ENCODE measurements around the gene PLIN5.

Gene PLIN5

GRCh38 chr19:4497770-4498389 lies 37.1 kb downstream of the PLIN5 start:
- no peak overlapping the region for H3K4me3 ChIP-seq
- H3K4me1 ChIP-seq, result peaks cover 12 to 20% (median 19%) of the 10 kb centered on the region in 10 experiments; a peak in 19 of 20 replicates
- no peak overlapping the region for H3K4me2 ChIP-seq
- no peak overlapping the region for H3K27ac ChIP-seq
- no peaks in the 10 kb centered on the region for H3K9me3 ChIP-seq (replicated peaks in 1 of 11)
- H3K36me3 ChIP-seq, result peaks cover 71 to 94% (median 87%) of the 10 kb centered on the region in 11 experiments
- H3K27me3 ChIP-seq, result no peaks in the 10 kb centered on the region
- H4K20me1 ChIP-seq, result peaks cover 0 to 62% (median 14%) of the 10 kb centered on the region in 11 experiments; a peak in 16 of 22 replicates
- TF ChIP-seq Cebpa-rat (IDR thresholded peaks at IDR 0.05), result no peak
- H3K9ac ChIP-seq, result no peak overlapping the region; a peak in 1 of 22 replicates

- H3K36me3 ChIP-seq, result peaks cover 72 to 97% (median 89%) of the 10 kb centered on the region in 11 experiments
- H3K27me3 ChIP-seq, result no peaks in the 10 kb centered on the region
These were observed 38.7 kb downstream of the PLIN5 start for GRCh38 chr19:4496304-4496703.

DNA sequence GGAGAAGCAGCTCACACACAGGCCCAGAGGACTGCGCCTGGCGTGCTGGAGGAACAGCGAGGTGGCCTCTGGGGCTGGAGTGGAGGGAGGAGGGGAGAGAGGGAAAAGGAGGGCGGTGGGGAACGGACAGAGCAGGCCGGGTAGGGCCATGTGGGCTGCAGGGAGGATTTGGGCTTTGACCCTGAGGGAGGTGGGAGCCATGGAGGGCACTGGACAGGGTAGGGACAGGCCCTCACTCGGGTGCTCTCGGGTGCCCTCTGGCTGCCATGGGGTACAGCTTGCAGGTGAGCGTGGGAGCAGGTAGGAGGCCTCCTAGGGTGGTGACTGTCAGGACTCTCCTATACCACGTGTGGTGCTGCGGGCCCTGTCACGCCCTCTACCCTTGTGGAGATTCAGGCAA lies 39.6 kb downstream of the PLIN5 start:
- H3K4me3 ChIP-seq, result no peak overlapping the region
- H4K20me1 ChIP-seq, result peaks cover 0 to 39% (median 5%) of the 10 kb centered on the region in 11 experiments; a peak in 7 of 22 replicates
- no peaks in the 10 kb centered on the region; a peak in 2 of 22 replicates for H3K9me3 ChIP-seq (replicated peaks in 1 of 11)
- H3K27ac ChIP-seq, result no peak overlapping the region
- no peaks in the 10 kb centered on the region; a peak in 1 of 20 replicates for H3K4me1 ChIP-seq
- H3K4me2 ChIP-seq, result no peak overlapping the region
- H3K9ac ChIP-seq, result no peak overlapping the region
- TF ChIP-seq Cebpa-rat (IDR thresholded peaks at IDR 0.05), result no peak
- H3K27me3 ChIP-seq, result no peaks in the 10 kb centered on the region
- H3K36me3 ChIP-seq, result peaks cover 73 to 94% (median 87%) of the 10 kb centered on the region in 11 experiments

More at GRCh38 chr19:4496304-4496703, 38.7 kb downstream of the PLIN5 start:
- no peak for TF ChIP-seq Cebpa-rat (IDR thresholded peaks at IDR 0.05)
- Histone ChIP-seq H3K27ac (no peak overlapping the region), H3K4me3 (no peak overlapping the region), H3K9me3 (replicated peaks in 1 of 11) (no peaks in the 10 kb centered on the region; a peak in 2 of 22 replicates), H3K9ac (no peak overlapping the region; a peak in 1 of 22 replicates), H4K20me1 (peaks cover 0 to 47% (median 7%) of the 10 kb centered on the region in 11 experiments; a peak in 12 of 22 replicates), H3K4me1 (peaks cover 0 to 4% (median 4%) of the 10 kb centered on the region in 10 experiments; a peak in 11 of 20 replicates), H3K4me2 (no peak overlapping the region)

DNA sequence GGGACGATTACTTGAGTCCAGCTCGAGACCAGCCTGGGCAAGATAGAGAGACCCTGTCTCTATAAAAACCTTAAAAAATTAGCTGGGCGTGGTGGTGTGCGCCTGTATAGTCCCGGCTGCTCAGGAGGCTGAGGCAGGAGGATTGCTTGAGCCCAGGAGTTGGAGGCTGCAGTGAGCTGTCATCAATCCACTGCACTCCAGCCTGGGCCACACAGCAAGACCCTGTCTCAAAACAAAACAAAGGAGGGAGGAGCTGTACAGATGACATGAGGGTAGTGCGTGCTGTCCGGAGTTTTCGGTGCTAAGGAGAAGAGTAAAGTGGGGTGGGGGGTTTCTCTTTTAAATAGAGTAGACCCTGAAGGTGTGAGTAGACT lies 40.3 kb downstream of the PLIN5 start:
- H3K9me3 ChIP-seq (replicated peaks in 1 of 11), result no peaks in the 10 kb centered on the region; a peak in 2 of 22 replicates
- peaks cover 0 to 32% (median 5%) of the 10 kb centered on the region in 11 experiments; a peak in 7 of 22 replicates for H4K20me1 ChIP-seq
- H3K27ac ChIP-seq, result no peak overlapping the region
- no peak overlapping the region for H3K4me3 ChIP-seq
- no peak for TF ChIP-seq Cebpa-rat (IDR thresholded peaks at IDR 0.05)
- H3K4me2 ChIP-seq, result no peak overlapping the region
- peaks cover 75 to 94% (median 89%) of the 10 kb centered on the region in 11 experiments for H3K36me3 ChIP-seq
- no peaks in the 10 kb centered on the region for H3K4me1 ChIP-seq
- H3K9ac ChIP-seq, result no peak overlapping the region
- H3K27me3 ChIP-seq, result no peaks in the 10 kb centered on the region

GRCh38 chr19:4493929-4494690 lies 40.9 kb downstream of the PLIN5 start:
- peaks cover 0 to 32% (median 5%) of the 10 kb centered on the region in 11 experiments; a peak in 7 of 22 replicates for H4K20me1 ChIP-seq
- H3K36me3 ChIP-seq, result peaks cover 81 to 98% (median 94%) of the 10 kb centered on the region in 11 experiments
- no peaks in the 10 kb centered on the region for H3K27me3 ChIP-seq
- H3K4me2 ChIP-seq, result no peak overlapping the region
- H3K27ac ChIP-seq, result no peak overlapping the region
- TF ChIP-seq Cebpa-rat (IDR thresholded peaks at IDR 0.05), result no peak
- no peaks in the 10 kb centered on the region; a peak in 2 of 22 replicates for H3K9me3 ChIP-seq (replicated peaks in 1 of 11)
- no peak overlapping the region for H3K4me3 ChIP-seq
- no peaks in the 10 kb centered on the region for H3K4me1 ChIP-seq
- H3K9ac ChIP-seq, result no peak overlapping the region

GRCh38 chr19:4493104-4493928 lies 41.7 kb downstream of the PLIN5 start:
- TF ChIP-seq Cebpa-rat (IDR thresholded peaks at IDR 0.05), result no peak
- H3K27ac ChIP-seq, result no peak overlapping the region
- peaks cover 0 to 32% (median 5%) of the 10 kb centered on the region in 11 experiments; a peak in 7 of 22 replicates for H4K20me1 ChIP-seq
- H3K9ac ChIP-seq, result no peak overlapping the region
- H3K4me1 ChIP-seq, result no peaks in the 10 kb centered on the region
- H3K4me2 ChIP-seq, result no peak overlapping the region
- H3K27me3 ChIP-seq, result no peaks in the 10 kb centered on the region
- no peak overlapping the region for H3K4me3 ChIP-seq
- no peaks in the 10 kb centered on the region; a peak in 2 of 22 replicates for H3K9me3 ChIP-seq (replicated peaks in 1 of 11)
- H3K36me3 ChIP-seq, result peaks cover 84 to 98% (median 96%) of the 10 kb centered on the region in 11 experiments

DNA sequence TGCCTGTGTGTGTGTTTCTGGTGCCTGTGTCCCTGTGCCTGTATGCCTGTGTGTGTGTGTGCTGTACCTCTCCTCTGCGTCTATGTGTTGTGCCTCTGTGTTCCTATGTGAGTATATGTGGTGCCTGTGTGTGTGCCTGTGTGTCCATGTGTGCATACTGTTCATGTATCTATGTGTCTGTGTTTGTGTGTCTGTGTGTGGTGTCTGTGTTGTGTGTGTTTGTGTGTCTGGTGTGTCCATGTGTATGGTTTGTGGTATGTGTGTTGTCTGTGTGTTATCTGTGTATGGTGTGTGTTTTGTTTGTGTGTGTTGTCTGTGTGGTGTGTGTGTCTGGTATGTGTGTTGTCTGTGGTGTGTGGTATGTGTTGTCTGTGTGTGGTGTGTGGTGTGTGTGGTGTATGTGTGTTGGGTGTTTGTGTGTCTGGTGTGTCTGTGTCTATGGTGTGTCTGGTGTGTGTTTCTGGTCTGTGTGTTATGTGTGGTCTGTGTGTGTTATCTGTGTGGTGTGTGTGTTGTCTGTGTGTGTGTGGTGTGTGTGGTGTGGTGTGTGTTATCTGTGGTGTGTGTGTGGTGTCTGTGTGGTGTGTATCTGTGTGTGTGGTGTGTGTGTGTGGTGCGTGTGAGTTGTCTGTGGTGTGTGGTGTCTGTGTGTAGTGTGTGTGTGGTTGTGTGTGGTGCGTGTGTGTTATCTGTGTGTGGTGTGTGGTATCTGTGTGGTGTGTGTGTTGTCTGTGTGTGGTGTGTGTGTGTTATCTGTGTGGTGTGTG lies 42.5 kb downstream of the PLIN5 start:
- no peak overlapping the region for H3K4me2 ChIP-seq
- peaks cover 0 to 32% (median 5%) of the 10 kb centered on the region in 11 experiments; a peak in 7 of 22 replicates for H4K20me1 ChIP-seq
- H3K27me3 ChIP-seq, result no peaks in the 10 kb centered on the region
- H3K9ac ChIP-seq, result no peak overlapping the region
- H3K36me3 ChIP-seq, result peaks cover 81 to 98% (median 93%) of the 10 kb centered on the region in 11 experiments
- H3K4me1 ChIP-seq, result no peaks in the 10 kb centered on the region
- H3K9me3 ChIP-seq (replicated peaks in 1 of 11), result no peaks in the 10 kb centered on the region; a peak in 2 of 22 replicates
- H3K27ac ChIP-seq, result no peak overlapping the region
- TF ChIP-seq Cebpa-rat (IDR thresholded peaks at IDR 0.05), result no peak
- no peak overlapping the region for H3K4me3 ChIP-seq

DNA sequence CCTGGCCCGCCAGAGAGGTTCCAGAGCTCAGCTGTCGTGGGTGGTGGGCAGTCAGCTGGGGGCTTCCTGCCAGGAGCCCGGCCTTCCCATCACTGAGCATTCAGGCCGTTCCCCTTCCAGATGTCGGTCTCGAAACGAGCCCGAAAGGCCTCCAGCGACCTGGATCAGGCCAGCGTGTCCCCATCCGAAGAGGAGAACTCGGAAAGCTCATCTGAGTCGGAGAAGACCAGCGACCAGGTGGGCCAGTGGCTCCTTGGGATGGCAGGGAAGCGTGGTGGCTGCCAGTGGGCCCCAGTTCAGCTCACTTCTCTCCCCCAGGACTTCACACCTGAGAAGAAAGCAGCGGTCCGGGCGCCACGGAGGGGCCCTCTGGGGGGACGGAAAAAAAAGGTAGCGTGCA lies 43.6 kb downstream of the PLIN5 start:
- Histone ChIP-seq H3K27me3 (no peaks in the 10 kb centered on the region), H3K9ac (no peak overlapping the region), H3K9me3 (replicated peaks in 1 of 11) (no peaks in the 10 kb centered on the region; a peak in 2 of 22 replicates), H3K36me3 (peaks cover 78 to 98% (median 90%) of the 10 kb centered on the region in 11 experiments), H3K4me2 (no peak overlapping the region), H3K27ac (no peak overlapping the region), H3K4me3 (no peak overlapping the region), H4K20me1 (peaks cover 0 to 28% (median 5%) of the 10 kb centered on the region in 11 experiments; a peak in 7 of 22 replicates), H3K4me1 (no peaks in the 10 kb centered on the region)
- no peak for TF ChIP-seq Cebpa-rat (IDR thresholded peaks at IDR 0.05)

Data from BLaER1 treated with 17β-estradiol and CSF1 and Interleukin-3, amounts not matched to agents 10 nM and 100 nM (cell line).